ENCODE measurements around the gene STAP1.

Gene STAP1

GRCh38 chr4:67581208-67581857 lies 22.8 kb downstream of the STAP1 start:
- peak; percentile 56 to 90 (median 88) for DNase-seq
- H3K36me3 ChIP-seq (ENCODE audit: control insufficient read depth in 4 of 4, insufficient read depth in 4 of 4, low read length in 3 of 4), result peaks cover 0 to 23% (median 0%) of the 10 kb centered on the region in 4 experiments
- H3K4me1 ChIP-seq (ENCODE audit: control extremely low read depth in 1 of 4, control insufficient read depth in 4 of 4, insufficient read depth in 4 of 4, low read length in 3 of 4), result peaks cover 13 to 30% (median 25%) of the 10 kb centered on the region in 4 experiments
- peak overlapping the region in 1 of 2 experiments; percentile 25 for H3K27ac ChIP-seq (ENCODE audit: insufficient read depth in 1 of 2, low read depth in 1 of 2, low read length in 2 of 2, poor library complexity in 1 of 2, severe bottlenecking in 2 of 2)
- no peaks in the 10 kb centered on the region for H3K9me3 ChIP-seq (ENCODE audit: control extremely low read depth in 1 of 5, control insufficient read depth in 4 of 5, insufficient read depth in 2 of 5, low read depth in 1 of 5, low read length in 4 of 5)
- no peaks in the 10 kb centered on the region for H3K27me3 ChIP-seq (replicated peaks in 2 of 5; ENCODE audit: control insufficient read depth in 4 of 5, insufficient read depth in 5 of 5, low read length in 4 of 5)
- POLR2A ChIA-PET, result interaction anchor here (0.5 kb wide), 1 partner anchor 36 kb away, joined by 3 read pairs; the partner anchor contains the start of gene CENPC
- 13% methylated on average over 6 of the region's 8 CpGs for WGBS (ENCODE audit: insufficient coverage)
- peak overlapping the region in 6 of 7 experiments; percentile 5 to 67 (median 44) for H3K4me3 ChIP-seq (ENCODE audit: control insufficient read depth in 1 of 7, extremely low read depth in 1 of 7, insufficient read depth in 4 of 7, low read depth in 2 of 7, low read length in 6 of 7)
- CTCF ChIA-PET, result interaction anchor here (1.1 to 1.7 kb wide), 3 partner anchors 12 to 119 kb away, joined by 5 read pairs; no protein-coding TSS in a partner anchor

- CTCF ChIA-PET, result interaction anchor here (1.1 to 1.7 kb wide), 4 partner anchors 11 to 118 kb away, joined by 3 to 5 read pairs (median 5); no protein-coding TSS in a partner anchor
- no peaks in the 10 kb centered on the region for H3K9me3 ChIP-seq (ENCODE audit: control extremely low read depth in 1 of 5, control insufficient read depth in 4 of 5, insufficient read depth in 2 of 5, low read depth in 1 of 5, low read length in 4 of 5)
- peaks cover 0 to 18% (median 0%) of the 10 kb centered on the region in 4 experiments for H3K36me3 ChIP-seq (ENCODE audit: control insufficient read depth in 4 of 4, insufficient read depth in 4 of 4, low read length in 3 of 4)
- no peak for DNase-seq
- H3K27me3 ChIP-seq (replicated peaks in 2 of 5; ENCODE audit: control insufficient read depth in 4 of 5, insufficient read depth in 5 of 5, low read length in 4 of 5), result no peaks in the 10 kb centered on the region
- H3K4me3 ChIP-seq (ENCODE audit: control insufficient read depth in 1 of 7, extremely low read depth in 1 of 7, insufficient read depth in 4 of 7, low read depth in 2 of 7, low read length in 6 of 7), result peak overlapping the region in 2 of 7 experiments; percentile 52 to 67
- WGBS (ENCODE audit: insufficient coverage), result no CpG with 5 or more reads among the region's 2 CpGs
- H3K27ac ChIP-seq (ENCODE audit: insufficient read depth in 1 of 2, low read depth in 1 of 2, low read length in 2 of 2, poor library complexity in 1 of 2, severe bottlenecking in 2 of 2), result peak overlapping the region in 1 of 2 experiments; percentile 25
- peaks cover 13 to 26% (median 23%) of the 10 kb centered on the region in 4 experiments for H3K4me1 ChIP-seq (ENCODE audit: control extremely low read depth in 1 of 4, control insufficient read depth in 4 of 4, insufficient read depth in 4 of 4, low read length in 3 of 4)
- POLR2A ChIA-PET, result interaction anchor here (0.5 kb wide), 1 partner anchor 37 kb away, joined by 3 read pairs; the partner anchor contains the start of gene CENPC
These were observed 23.4 kb downstream of the STAP1 start for GRCh38 chr4:67581913-67582312.

- Histone ChIP-seq H3K4me1 (ENCODE audit: control extremely low read depth in 1 of 4, control insufficient read depth in 4 of 4, insufficient read depth in 4 of 4, low read length in 3 of 4) (peaks cover 13 to 23% (median 17%) of the 10 kb centered on the region in 4 experiments), H3K27ac (ENCODE audit: insufficient read depth in 1 of 2, low read depth in 1 of 2, low read length in 2 of 2, poor library complexity in 1 of 2, severe bottlenecking in 2 of 2) (no peak overlapping the region), H3K9me3 (ENCODE audit: control extremely low read depth in 1 of 5, control insufficient read depth in 4 of 5, insufficient read depth in 2 of 5, low read depth in 1 of 5, low read length in 4 of 5) (no peaks in the 10 kb centered on the region), H3K27me3 (replicated peaks in 2 of 5; ENCODE audit: control insufficient read depth in 4 of 5, insufficient read depth in 5 of 5, low read length in 4 of 5) (no peaks in the 10 kb centered on the region), H3K36me3 (ENCODE audit: control insufficient read depth in 4 of 4, insufficient read depth in 4 of 4, low read length in 3 of 4) (peaks cover 0 to 12% (median 0%) of the 10 kb centered on the region in 4 experiments), H3K4me3 (ENCODE audit: control insufficient read depth in 1 of 7, extremely low read depth in 1 of 7, insufficient read depth in 4 of 7, low read depth in 2 of 7, low read length in 6 of 7) (no peak overlapping the region)
- DNase-seq, result no peak
- ChIA-PET CTCF (no interaction called here), POLR2A (no interaction called here)
These were observed 26.0 kb downstream of the STAP1 start for GRCh38 chr4:67584496-67584895.

- CTCF ChIA-PET, result interaction anchor here (2.0 kb wide), 1 partner anchor 17 kb away, joined by 5 read pairs; no protein-coding TSS in a partner anchor
- H3K4me1 ChIP-seq (ENCODE audit: control extremely low read depth in 1 of 4, control insufficient read depth in 4 of 4, insufficient read depth in 4 of 4, low read length in 3 of 4), result peaks cover 0 to 5% (median 2%) of the 10 kb centered on the region in 4 experiments
- WGBS (ENCODE audit: insufficient coverage), result no CpG with 5 or more reads among the region's 3 CpGs
These were observed 28.6 kb downstream of the STAP1 start for GRCh38 chr4:67587156-67587555.

GRCh38 chr4:67593741-67594175 lies 35.2 kb downstream of the STAP1 start:
- no peak overlapping the region for H3K4me3 ChIP-seq (ENCODE audit: control insufficient read depth in 1 of 7, extremely low read depth in 1 of 7, insufficient read depth in 4 of 7, low read depth in 2 of 7, low read length in 6 of 7)
- DNase-seq, result no peak
- 87% methylated on average over 2 of the region's 2 CpGs for WGBS (ENCODE audit: insufficient coverage)
- ChIA-PET POLR2A (no interaction called here), CTCF (interaction anchor here (2.2 kb wide), 1 partner anchor 12 kb away, joined by 5 read pairs; no protein-coding TSS in a partner anchor)
- peaks cover 0 to 1% (median 0%) of the 10 kb centered on the region in 5 experiments for H3K9me3 ChIP-seq (ENCODE audit: control extremely low read depth in 1 of 5, control insufficient read depth in 4 of 5, insufficient read depth in 2 of 5, low read depth in 1 of 5, low read length in 4 of 5)
- H3K36me3 ChIP-seq (ENCODE audit: control insufficient read depth in 4 of 4, insufficient read depth in 4 of 4, low read length in 3 of 4), result peaks cover 0 to 16% (median under 1%) of the 10 kb centered on the region in 4 experiments
- H3K27ac ChIP-seq (ENCODE audit: insufficient read depth in 1 of 2, low read depth in 1 of 2, low read length in 2 of 2, poor library complexity in 1 of 2, severe bottlenecking in 2 of 2), result no peak overlapping the region
- no peaks in the 10 kb centered on the region for H3K27me3 ChIP-seq (replicated peaks in 2 of 5; ENCODE audit: control insufficient read depth in 4 of 5, insufficient read depth in 5 of 5, low read length in 4 of 5)
- H3K4me1 ChIP-seq (ENCODE audit: control extremely low read depth in 1 of 4, control insufficient read depth in 4 of 4, insufficient read depth in 4 of 4, low read length in 3 of 4), result peaks cover 0 to 4% (median under 1%) of the 10 kb centered on the region in 4 experiments

More at GRCh38 chr4:67587156-67587555, 28.6 kb downstream of the STAP1 start:
- Histone ChIP-seq H3K9me3 (ENCODE audit: control extremely low read depth in 1 of 5, control insufficient read depth in 4 of 5, insufficient read depth in 2 of 5, low read depth in 1 of 5, low read length in 4 of 5) (no peaks in the 10 kb centered on the region), H3K36me3 (ENCODE audit: control insufficient read depth in 4 of 4, insufficient read depth in 4 of 4, low read length in 3 of 4) (peaks cover 0 to 14% (median under 1%) of the 10 kb centered on the region in 4 experiments), H3K27ac (ENCODE audit: insufficient read depth in 1 of 2, low read depth in 1 of 2, low read length in 2 of 2, poor library complexity in 1 of 2, severe bottlenecking in 2 of 2) (no peak overlapping the region), H3K4me3 (ENCODE audit: control insufficient read depth in 1 of 7, extremely low read depth in 1 of 7, insufficient read depth in 4 of 7, low read depth in 2 of 7, low read length in 6 of 7) (no peak overlapping the region), H3K27me3 (replicated peaks in 2 of 5; ENCODE audit: control insufficient read depth in 4 of 5, insufficient read depth in 5 of 5, low read length in 4 of 5) (no peaks in the 10 kb centered on the region)
- DNase-seq, result no peak
- POLR2A ChIA-PET, result no interaction called here

- peaks cover 0 to 25% (median 6%) of the 10 kb centered on the region in 4 experiments for H3K36me3 ChIP-seq (ENCODE audit: control insufficient read depth in 4 of 4, insufficient read depth in 4 of 4, low read length in 3 of 4)
- H3K4me3 ChIP-seq (ENCODE audit: control insufficient read depth in 1 of 7, extremely low read depth in 1 of 7, insufficient read depth in 4 of 7, low read depth in 2 of 7, low read length in 6 of 7), result no peak overlapping the region
- no peaks in the 10 kb centered on the region for H3K4me1 ChIP-seq (ENCODE audit: control extremely low read depth in 1 of 4, control insufficient read depth in 4 of 4, insufficient read depth in 4 of 4, low read length in 3 of 4)
- POLR2A ChIA-PET, result no interaction called here
- H3K27me3 ChIP-seq (replicated peaks in 2 of 5; ENCODE audit: control insufficient read depth in 4 of 5, insufficient read depth in 5 of 5, low read length in 4 of 5), result no peaks in the 10 kb centered on the region
- H3K27ac ChIP-seq (ENCODE audit: insufficient read depth in 1 of 2, low read depth in 1 of 2, low read length in 2 of 2, poor library complexity in 1 of 2, severe bottlenecking in 2 of 2), result no peak overlapping the region
- 100% methylated on average over 2 of the region's 2 CpGs for WGBS (ENCODE audit: insufficient coverage)
- no peak for DNase-seq
- H3K9me3 ChIP-seq (ENCODE audit: control extremely low read depth in 1 of 5, control insufficient read depth in 4 of 5, insufficient read depth in 2 of 5, low read depth in 1 of 5, low read length in 4 of 5), result peaks cover 0 to 3% (median 1%) of the 10 kb centered on the region in 5 experiments
- CTCF ChIA-PET, result interaction anchor here (1.3 to 1.6 kb wide), 2 partner anchors 16 to 18 kb away, joined by 4 to 5 read pairs; no protein-coding TSS in a partner anchor
These were observed 44.9 kb downstream of the STAP1 start for GRCh38 chr4:67603310-67604028.
